SK-N-SH treated with all-trans-retinoic acid at 6 μM for 48 hours (cell line): Measurements from ENCODE around the gene OR6N1.

Experiments used
- ATAC-seq: fragments of 200-7000 bp; cut with Tn5 transposase; 3 replicates; pipeline ENCODE4 v1.9.1; 2020; ENCODE audit warnings: mild to moderate bottlenecking, moderate library complexity
- ARNTL ChIP-seq: fragments of 450-650 bp; formaldehyde crosslinking; IDR thresholded peaks from 2 replicates; pipeline ENCODE4 v1.5.0; 2020; ENCODE audit warnings: low read depth, mild to moderate bottlenecking, moderate library complexity, borderline replicate concordance
- CREB5 ChIP-seq: fragments of 250-450 bp; sonication (Bioruptor Pico); IDR thresholded peaks from 2 replicates; pipeline ENCODE4 v1.5.1; 2020; ENCODE audit warnings: low read depth, mild to moderate bottlenecking, moderate library complexity
- CSRNP3 ChIP-seq: fragments of 250-450 bp; sonication (Bioruptor Pico); IDR thresholded peaks from 2 replicates; pipeline ENCODE4 v1.5.1; 2021; ENCODE audit warnings: mild to moderate bottlenecking, moderate library complexity
- ESRRG ChIP-seq: fragments of 250-450 bp; sonication (Bioruptor Pico); IDR thresholded peaks from 2 replicates; pipeline ENCODE4 v1.6.1; 2021; ENCODE audit warnings: mild to moderate bottlenecking
- ISL1 ChIP-seq: fragments of 250-450 bp; sonication (Bioruptor Pico); IDR thresholded peaks from 2 replicates; pipeline ENCODE4 v2.1.2; 2022; ENCODE audit warnings: mild to moderate bottlenecking, moderate library complexity
- OSR1 ChIP-seq: fragments of 250-450 bp; sonication (Bioruptor Pico); IDR thresholded peaks from 2 replicates; pipeline ENCODE4 v1.8.0; 2022; ENCODE audit warnings: moderate library complexity, mild to moderate bottlenecking, inconsistent platforms
- PATZ1 ChIP-seq: fragments of 250-450 bp; sonication (Bioruptor Pico); IDR thresholded peaks from 2 replicates; pipeline ENCODE4 v1.8.0; 2020; ENCODE audit warnings: mild to moderate bottlenecking, moderate library complexity, borderline replicate concordance
- RARB ChIP-seq: fragments of 250-450 bp; sonication (Bioruptor Pico); IDR thresholded peaks from 2 replicates; pipeline ENCODE4 v1.8.0; 2021; ENCODE audit warnings: mild to moderate bottlenecking, moderate library complexity
- SNAI2 ChIP-seq: fragments of 250-450 bp; sonication (Bioruptor Pico); IDR thresholded peaks from 2 replicates; pipeline ENCODE4 v1.5.0; 2020; ENCODE audit warnings: mild to moderate bottlenecking, moderate library complexity
- TCF4 ChIP-seq: fragments of 250-450 bp; sonication (Bioruptor Pico); IDR thresholded peaks from 2 replicates; pipeline ENCODE4 v1.8.0; 2021; ENCODE audit warnings: mild to moderate bottlenecking, moderate library complexity, borderline replicate concordance
- TOX ChIP-seq: fragments of 250-450 bp; sonication (Bioruptor Pico); IDR thresholded peaks from 2 replicates; pipeline ENCODE4 v1.8.0; 2021; ENCODE audit warnings: mild to moderate bottlenecking, moderate library complexity, borderline replicate concordance
- TSHZ2 ChIP-seq: fragments of 250-450 bp; sonication (Bioruptor Pico); IDR thresholded peaks from 2 replicates; pipeline ENCODE4 v1.5.0; 2020; ENCODE audit warnings: mild to moderate bottlenecking, moderate library complexity
- ZC3H10 ChIP-seq: fragments of 250-450 bp; sonication (Bioruptor Pico); IDR thresholded peaks from 2 replicates; pipeline ENCODE4 v1.5.1; 2021; ENCODE audit warnings: mild to moderate bottlenecking, moderate library complexity
- ZFP30 ChIP-seq: fragments of 450-650 bp; formaldehyde crosslinking; IDR thresholded peaks from 2 replicates; pipeline ENCODE4 v1.5.0; 2022; ENCODE audit warnings: mild to moderate bottlenecking, moderate library complexity
- ZNF565 ChIP-seq: fragments of 450-650 bp; formaldehyde crosslinking; conservative IDR thresholded peaks from 2 replicates; pipeline ENCODE4 v1.5.0; 2020; ENCODE audit warnings: low read depth, mild to moderate bottlenecking, moderate library complexity
- ZNF70 ChIP-seq: fragments of 450-650 bp; formaldehyde crosslinking; IDR thresholded peaks from 2 replicates; pipeline ENCODE4 v1.5.0; 2020; ENCODE audit warnings: mild to moderate bottlenecking, moderate library complexity

The OR6N1 gene

GRCh38 chr1:158714754-158715153 lies 57.2 kb downstream of the OR6N1 start:
- TF ChIP-seq RARB (CRISPR knock-in tag) (no peak), ZNF565 (CRISPR knock-in tag) (no peak), PATZ1 (no peak), ESRRG (no peak), ZFP30 (CRISPR knock-in tag) (no peak), CREB5 (CRISPR knock-in tag) (no peak), SNAI2 (CRISPR knock-in tag) (no peak), ISL1 (CRISPR knock-in tag) (no peak), CSRNP3 (CRISPR knock-in tag) (no peak), OSR1 (CRISPR knock-in tag) (no peak), TOX (CRISPR knock-in tag) (no peak), ARNTL (CRISPR knock-in tag) (no peak), TSHZ2 (no peak), ZNF70 (CRISPR knock-in tag) (no peak), TCF4 (CRISPR knock-in tag) (no peak), ZC3H10 (CRISPR knock-in tag) (no peak)
- ATAC-seq: no peak
